HG03342 (cell line): Measurements from ENCODE around the gene RANBP1.

ENCODE experiments used
- ATAC-seq: cut with Tn5 transposase; IDR thresholded peaks from one replicate; pipeline ENCODE4 v1.9.1; 2021; ENCODE audit warnings: mild to moderate bottlenecking, moderate library complexity; ENCODE audit not compliant: unreplicated experiment

The RANBP1 gene

GRCh38 chr22:20167643-20168322 lies 51.9 kb downstream of the RANBP1 start:
- ATAC-seq = no peak

- no peak for ATAC-seq
Measured at GRCh38 chr22:20169253-20169822, 53.4 kb downstream of the RANBP1 start.

GRCh38 chr22:20170170-20170569 lies 54.3 kb downstream of the RANBP1 start:
- ATAC-seq = no peak

GRCh38 chr22:20171288-20172140 lies 55.6 kb downstream of the RANBP1 start:
- no peak for ATAC-seq

- ATAC-seq = no peak
Measured at GRCh38 chr22:20172141-20172613, 56.3 kb downstream of the RANBP1 start.

- ATAC-seq = no peak
Measured at GRCh38 chr22:20173246-20173645, 57.3 kb downstream of the RANBP1 start.

- no peak for ATAC-seq
Measured at GRCh38 chr22:20173772-20174171, 57.9 kb downstream of the RANBP1 start.

GRCh38 chr22:20174785-20175596 lies 59.1 kb downstream of the RANBP1 start:
- no peak for ATAC-seq

GRCh38 chr22:20175597-20175900 lies 59.6 kb downstream of the RANBP1 start:
- ATAC-seq = no peak

- no peak for ATAC-seq
Measured at GRCh38 chr22:20176421-20177085, 60.6 kb downstream of the RANBP1 start.
